HepG2 (cell line): Measurements from ENCODE around the gene RHBDD1. TPM values are rescaled to one million over a fixed set of nuclear protein-coding genes. Genes with fewer than 3 reads are reported as not detected.

Experiments
- ATAC-seq: fragments of 200-7000 bp; cut with Tn5 transposase; 3 replicates; pipeline ENCODE4 v1.9.1; 2020; ENCODE audit warnings: mild to moderate bottlenecking, moderate library complexity
- BruUV-seq: library from RNA; stranded (reverse); fragments of 400-500 nt; replicated peaks from 2 replicates; lab custom pipeline; 2021; lab: Mats Ljungman, UMichigan
- CTCF ChIA-PET: fragments of 300-600 bp; formaldehyde crosslinking; extraction: SDS; loops from one replicate; lab custom pipeline; 2021; ENCODE audit warnings: low total read pairs, inconsistent platforms, low intra/inter-chr PET ratio; lab: Yijun Ruan, JAX
- POLR2A ChIA-PET: fragments of 350-600 bp; sonication (Branson Sonifier 250); formaldehyde crosslinking; loops from one replicate; lab custom pipeline; 2020; ENCODE audit warnings: antibody characterized with exemption, inconsistent platforms; lab: Yijun Ruan, JAX
- DNase-seq: peaks from one replicate; pipeline ENCODE4 v3.0.0-alpha.2; 2015; ENCODE audit warnings: low spot score
- FAIRE-seq: peaks from 3 replicates; lab custom pipeline; 2011; peaks lifted over from hg19 to GRCh38; lab: Jason Lieb, UNC
- H2AFZ ChIP-seq: one replicate; pipeline ENCODE4 v1.6.1; 2011; ENCODE audit warnings: low read length, inconsistent platforms
- H3K27ac ChIP-seq: fragments of 300-600 bp; 3 replicates; pipeline ENCODE4 v1.8.0; 2011; ENCODE audit warnings: mixed run types, mild to moderate bottlenecking, mixed read lengths, low read length, inconsistent platforms; ENCODE audit not compliant: insufficient read depth; ENCODE audit errors: extremely low read length
- H3K27me3 ChIP-seq, 2 experiments: fragments of 200-600 bp in 1 of 2; 2 replicates in 1 of 2; 3 replicates in 1 of 2; pipeline versions ENCODE4 v1.6.0 to v1.8.0; 2011; ENCODE audit warnings: low read length in 2 of 2, mild to moderate bottlenecking in 2 of 2, moderate library complexity in 2 of 2, inconsistent platforms in 1 of 2; ENCODE audit not compliant: insufficient read depth in 2 of 2, control insufficient read depth in 1 of 2
- H3K36me3 ChIP-seq, 2 experiments: fragments of 200-600 bp in 1 of 2; replicated peaks in 1 of 2; 2 replicates in 1 of 2; 3 replicates in 1 of 2; pipeline versions ENCODE4 v1.5.1 to v1.8.0; 2011; ENCODE audit warnings: low read length in 2 of 2, inconsistent platforms in 1 of 2; ENCODE audit not compliant: insufficient read depth in 2 of 2, control insufficient read depth in 1 of 2
- H3K4me1 ChIP-seq: 2 replicates; pipeline ENCODE4 v1.5.1; 2012; ENCODE audit warnings: low read length, inconsistent platforms; ENCODE audit not compliant: insufficient read depth
- H3K4me2 ChIP-seq: 2 replicates; pipeline ENCODE4 v1.6.0; 2011; ENCODE audit warnings: low read depth, low read length, inconsistent platforms
- H3K4me3 ChIP-seq, 3 experiments: fragments of 200-600 bp in 1 of 3; sonication (generic), shearing (Covaris generic) in 1 of 3; replicated peaks in 1 of 3; 2 replicates each; pipeline ENCODE4 v1.5.1; 2011 to 2016; ENCODE audit warnings: low read length in 3 of 3, inconsistent platforms in 2 of 3, low read depth in 2 of 3, mild to moderate bottlenecking in 2 of 3, control low read depth in 1 of 3, mixed read lengths in 1 of 3; ENCODE audit not compliant: insufficient read depth in 1 of 3
- H3K79me2 ChIP-seq: one replicate; pipeline ENCODE4 v1.6.1; 2011; ENCODE audit warnings: low read length, inconsistent platforms; ENCODE audit not compliant: insufficient read depth
- H3K9ac ChIP-seq: 2 replicates; pipeline ENCODE4 v1.6.0; 2011; ENCODE audit warnings: mild to moderate bottlenecking, low read depth, low read length, inconsistent platforms; ENCODE audit not compliant: insufficient read depth
- H3K9me3 ChIP-seq: 2 replicates; pipeline ENCODE4 v1.5.1; 2012; ENCODE audit warnings: mild to moderate bottlenecking, low read length
- H4K20me1 ChIP-seq: 2 replicates; pipeline ENCODE4 v1.6.0; 2011; ENCODE audit warnings: inconsistent platforms, mild to moderate bottlenecking, low read length, moderate library complexity; ENCODE audit not compliant: insufficient read depth
- ATF4 ChIP-seq, 2 experiments: fragments of 450-650 bp in 1 of 2; sonication (generic) in 1 of 2; formaldehyde crosslinking; IDR thresholded peaks; 2 replicates each; pipeline versions ENCODE4 v1.5.0 to v1.8.0; 2020 to 2022; ENCODE audit warnings: mild to moderate bottlenecking in 1 of 2, missing genetic modification reagents in 1 of 2
- CHD4 ChIP-seq: fragments of 200-600 bp; sonication (generic); IDR thresholded peaks from 2 replicates; pipeline ENCODE4 v1.7.0; 2017; ENCODE audit warnings: mild to moderate bottlenecking, low read length, borderline replicate concordance
- HOMEZ ChIP-seq: IDR thresholded peaks from 2 replicates; pipeline ENCODE4 v1.6.1; 2016; ENCODE audit warnings: low read depth
- HOXA5 ChIP-seq: sonication (generic); formaldehyde crosslinking; IDR thresholded peaks from 2 replicates; pipeline ENCODE4 v1.4.0; 2020; ENCODE audit warnings: missing genetic modification reagents
- SP1 ChIP-seq, 2 experiments: fragments of 450-650 bp in 1 of 2; sonication (generic) in 1 of 2; formaldehyde crosslinking in 1 of 2; IDR thresholded peaks; 2 replicates each; pipeline versions ENCODE4 v1.4.0 to v1.6.1; 2016 to 2020; ENCODE audit warnings: missing genetic modification reagents in 1 of 2
- TOE1 ChIP-seq: sonication (generic); formaldehyde crosslinking; IDR thresholded peaks from 2 replicates; pipeline ENCODE4 v1.4.0; 2020; ENCODE audit warnings: mild to moderate bottlenecking, missing genetic modification reagents
- ZFYVE20 ChIP-seq: sonication (generic); formaldehyde crosslinking; IDR thresholded peaks from 2 replicates; pipeline ENCODE4 v1.8.0; 2023; ENCODE audit warnings: low read depth, mild to moderate bottlenecking, moderate library complexity, missing genetic modification reagents, borderline replicate concordance
- ZNF296 ChIP-seq: sonication (generic); formaldehyde crosslinking; conservative IDR thresholded peaks from 2 replicates; pipeline ENCODE4 v1.5.0; 2020; ENCODE audit warnings: mild to moderate bottlenecking, missing genetic modification reagents
- ZNF788 ChIP-seq: sonication (generic); formaldehyde crosslinking; IDR thresholded peaks from 2 replicates; pipeline ENCODE4 v1.5.0; 2020; ENCODE audit warnings: mild to moderate bottlenecking, missing genetic modification reagents, borderline replicate concordance
- WGBS: methylation state at CpG from one replicate; pipeline ENCODE4 v1.1.6; 2017; ENCODE audit warnings: low lambda C conversion rate; 5-methylcytosine and 5-hydroxymethylcytosine counted together
- in situ Hi-C: cut with HindIII; loops from 2 replicates; pipeline ENCODE4 v1.10.0; 2017; ENCODE audit warnings: low pct_unique_long_range_greater_than_20kb; ENCODE audit not compliant: extremely low pct_ligation_motif_present
- intact Hi-C: fragments of 100-400 bp; cut with micrococcal nuclease; formaldehyde crosslinking; loops from one replicate; pipeline ENCODE4 v1.10.0; 2022; ENCODE audit not compliant: unreplicated experiment
- polyA plus RNA-seq, 8 experiments: library from polyadenylated mRNA; depleted of rRNA in 3 of 8; stranded (reverse) in 7 of 8; unstranded in 1 of 8; fragments of >200 nt; fragmentation: Illumina TruSeq in 4 of 8; extraction: Trizol in 4 of 8; gene quantifications; 2 replicates each; pipeline versions ENCODE4 v1.2.1 to v1.2.3, GENCODE V29; 2011 to 2016; ENCODE audit warnings: low read depth in 4 of 8, missing spikeins in 1 of 8, mixed read lengths in 1 of 8; ENCODE audit not compliant: insufficient read depth in 1 of 8
- total RNA-seq, 5 experiments: library from RNA; depleted of rRNA; stranded (reverse); fragments of >200 nt; fragmentation: Illumina TruSeq; extraction: Trizol; gene quantifications; 2 replicates each; pipeline ENCODE4 v1.2.3, GENCODE V29; 2016; ENCODE audit warnings: low read depth in 1 of 5
- TF ChIP-seq, protein P1 (sequence below), 2 experiments: sonication (generic) in 1 of 2; formaldehyde crosslinking in 1 of 2; IDR thresholded peaks; 2 replicates each; pipeline versions ENCODE4 v1.5.1 to v1.6.1; 2011 to 2020; ENCODE audit warnings: borderline replicate concordance in 1 of 2, low read depth in 1 of 2, low read length in 1 of 2, mild to moderate bottlenecking in 1 of 2, missing genetic modification reagents in 1 of 2, moderate library complexity in 1 of 2
- TF ChIP-seq, protein P2 (sequence below): sonication (generic); formaldehyde crosslinking; IDR thresholded peaks from 2 replicates; pipeline ENCODE4 v1.5.1; 2020; ENCODE audit warnings: missing genetic modification reagents, mild to moderate bottlenecking, borderline replicate concordance
- TF ChIP-seq, protein P3 (sequence below): sonication (generic); formaldehyde crosslinking; IDR thresholded peaks from 2 replicates; pipeline ENCODE4 v1.4.0; 2020; ENCODE audit warnings: mild to moderate bottlenecking, missing genetic modification reagents

Gene RHBDD1
- total and polyA plus RNA-seq, 2 of the 13 experiments (the other 11 are each of a cell fraction or from before 2014, with no cell fraction given) = 8.2 to 9.5 TPM

- TF ChIP-seq, protein P1, sequence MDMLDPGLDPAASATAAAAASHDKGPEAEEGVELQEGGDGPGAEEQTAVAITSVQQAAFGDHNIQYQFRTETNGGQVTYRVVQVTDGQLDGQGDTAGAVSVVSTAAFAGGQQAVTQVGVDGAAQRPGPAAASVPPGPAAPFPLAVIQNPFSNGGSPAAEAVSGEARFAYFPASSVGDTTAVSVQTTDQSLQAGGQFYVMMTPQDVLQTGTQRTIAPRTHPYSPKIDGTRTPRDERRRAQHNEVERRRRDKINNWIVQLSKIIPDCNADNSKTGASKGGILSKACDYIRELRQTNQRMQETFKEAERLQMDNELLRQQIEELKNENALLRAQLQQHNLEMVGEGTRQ (IDR thresholded peaks at IDR 0.05; ENCODE audit: low read depth, low read length) = no peak
- TF ChIP-seq, protein P1 (CRISPR knock-in tag; IDR thresholded peaks at IDR 0.05; ENCODE audit: borderline replicate concordance) = no peak
- TF ChIP-seq, protein P2, sequence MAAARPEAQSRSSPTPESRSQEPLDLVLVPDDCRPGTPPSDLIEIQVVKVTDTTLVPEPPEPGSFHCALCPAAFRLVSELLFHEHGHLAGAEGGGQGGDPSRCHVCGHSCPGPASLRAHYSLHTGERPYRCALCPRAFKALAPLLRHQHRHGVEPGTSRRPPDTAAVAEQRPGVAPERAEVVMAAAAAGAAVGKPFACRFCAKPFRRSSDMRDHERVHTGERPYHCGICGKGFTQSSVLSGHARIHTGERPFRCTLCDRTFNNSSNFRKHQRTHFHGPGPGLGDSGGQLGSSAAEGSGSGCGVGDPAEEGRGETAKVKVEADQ (CRISPR knock-in tag) = no peak
- TF ChIP-seq ZFYVE20 (CRISPR knock-in tag) = no peak
- TF ChIP-seq ZNF296 = no peak
- no peak for TF ChIP-seq TOE1
These were observed 39.0 kb upstream of the RHBDD1 start (continued) for GRCh38 chr2:226796840-226797288.

DNA sequence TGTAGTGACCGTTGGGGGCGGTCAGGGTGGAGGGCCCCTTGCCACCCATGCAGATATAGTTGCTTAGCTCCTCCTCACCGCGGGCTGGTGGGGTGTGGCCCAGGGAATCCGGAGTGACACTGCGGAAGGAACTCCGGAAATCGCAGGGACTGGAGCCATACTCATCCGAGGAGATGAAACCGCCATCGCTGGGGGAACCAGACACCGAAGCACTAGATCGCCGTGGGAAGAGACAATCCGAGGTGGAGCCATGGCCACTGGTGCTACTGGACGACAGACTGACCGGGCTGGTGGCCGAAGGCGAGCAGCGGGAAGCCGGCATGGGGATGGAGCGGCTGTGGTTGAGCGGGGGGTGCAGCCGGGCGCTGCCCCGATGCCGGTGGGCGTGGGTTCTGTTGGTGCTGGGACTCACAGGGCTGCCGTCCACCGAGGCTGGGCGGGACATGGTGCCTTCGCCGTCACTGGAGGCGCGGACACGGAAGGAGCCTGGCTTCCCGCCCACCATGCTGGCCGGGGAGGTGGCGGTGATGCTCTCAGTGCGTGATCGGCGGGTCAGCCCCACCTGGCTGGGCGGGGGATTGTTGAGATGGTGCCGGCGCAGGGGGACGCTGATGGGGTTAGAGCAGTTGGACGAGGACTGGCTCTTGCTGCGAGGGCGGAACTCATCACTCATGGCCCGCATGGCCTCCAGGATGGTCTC, 38.4 kb upstream of the RHBDD1 start:
- Histone ChIP-seq H4K20me1 (no peaks in the 10 kb centered on the region), H3K4me1 (peaks cover 86% of the 10 kb centered on the region), H2AFZ (no peak overlapping the region), H3K79me2 (peaks cover 57% of the 10 kb centered on the region), H3K9me3 (no peaks in the 10 kb centered on the region), H3K27me3 (no peaks in the 10 kb centered on the region), H3K27ac (no peak overlapping the region), H3K4me3 (no peak overlapping the region), H3K9ac (no peak overlapping the region), H3K4me2 (0 out of 2 replicates have a peak overlapping the region, but pooled peaks have one; percentile 77), H3K36me3 (no peaks in the 10 kb centered on the region; a peak in 1 of 5 replicates)
- intact Hi-C loops (no loop called here), in situ Hi-C loops (loop anchor here (10.0 kb wide), 3 partner anchors 63 to 583 kb away; no protein-coding TSS in a partner anchor)
- no TSS peak for BruUV-seq
- no peak for FAIRE-seq
- no peak for ATAC-seq
- no peak for DNase-seq
- WGBS = 97% methylated on average over 38 of the region's 50 CpGs
- ChIA-PET POLR2A (interaction anchor here (1.5 kb wide), 1 partner anchor 319 kb away, joined by 3 read pairs; no protein-coding TSS in a partner anchor), CTCF (no interaction called here)
- TF ChIP-seq SP1 (IDR thresholded peaks at IDR 0.05) = no peak
- no peak for TF ChIP-seq SP1 (CRISPR knock-in tag; IDR thresholded peaks at IDR 0.05)
- TF ChIP-seq, protein P3, sequence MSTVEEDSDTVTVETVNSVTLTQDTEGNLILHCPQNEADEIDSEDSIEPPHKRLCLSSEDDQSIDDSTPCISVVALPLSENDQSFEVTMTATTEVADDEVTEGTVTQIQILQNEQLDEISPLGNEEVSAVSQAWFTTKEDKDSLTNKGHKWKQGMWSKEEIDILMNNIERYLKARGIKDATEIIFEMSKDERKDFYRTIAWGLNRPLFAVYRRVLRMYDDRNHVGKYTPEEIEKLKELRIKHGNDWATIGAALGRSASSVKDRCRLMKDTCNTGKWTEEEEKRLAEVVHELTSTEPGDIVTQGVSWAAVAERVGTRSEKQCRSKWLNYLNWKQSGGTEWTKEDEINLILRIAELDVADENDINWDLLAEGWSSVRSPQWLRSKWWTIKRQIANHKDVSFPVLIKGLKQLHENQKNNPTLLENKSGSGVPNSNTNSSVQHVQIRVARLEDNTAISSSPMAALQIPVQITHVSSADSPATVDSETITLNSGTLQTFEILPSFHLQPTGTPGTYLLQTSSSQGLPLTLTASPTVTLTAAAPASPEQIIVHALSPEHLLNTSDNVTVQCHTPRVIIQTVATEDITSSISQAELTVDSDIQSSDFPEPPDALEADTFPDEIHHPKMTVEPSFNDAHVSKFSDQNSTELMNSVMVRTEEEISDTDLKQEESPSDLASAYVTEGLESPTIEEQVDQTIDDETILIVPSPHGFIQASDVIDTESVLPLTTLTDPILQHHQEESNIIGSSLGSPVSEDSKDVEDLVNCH = no peak
- TF ChIP-seq ATF4 (CRISPR knock-in tag; IDR thresholded peaks at IDR 0.05) = no peak
- TF ChIP-seq HOMEZ (CRISPR knock-in tag) = no peak
- TF ChIP-seq CHD4 = no peak
- TF ChIP-seq HOXA5 (CRISPR knock-in tag) = no peak
- TF ChIP-seq ZNF788 (CRISPR knock-in tag) = no peak
